Measurements from ENCODE around the gene SEC14L2.

- TF ChIP-seq, protein P1, sequence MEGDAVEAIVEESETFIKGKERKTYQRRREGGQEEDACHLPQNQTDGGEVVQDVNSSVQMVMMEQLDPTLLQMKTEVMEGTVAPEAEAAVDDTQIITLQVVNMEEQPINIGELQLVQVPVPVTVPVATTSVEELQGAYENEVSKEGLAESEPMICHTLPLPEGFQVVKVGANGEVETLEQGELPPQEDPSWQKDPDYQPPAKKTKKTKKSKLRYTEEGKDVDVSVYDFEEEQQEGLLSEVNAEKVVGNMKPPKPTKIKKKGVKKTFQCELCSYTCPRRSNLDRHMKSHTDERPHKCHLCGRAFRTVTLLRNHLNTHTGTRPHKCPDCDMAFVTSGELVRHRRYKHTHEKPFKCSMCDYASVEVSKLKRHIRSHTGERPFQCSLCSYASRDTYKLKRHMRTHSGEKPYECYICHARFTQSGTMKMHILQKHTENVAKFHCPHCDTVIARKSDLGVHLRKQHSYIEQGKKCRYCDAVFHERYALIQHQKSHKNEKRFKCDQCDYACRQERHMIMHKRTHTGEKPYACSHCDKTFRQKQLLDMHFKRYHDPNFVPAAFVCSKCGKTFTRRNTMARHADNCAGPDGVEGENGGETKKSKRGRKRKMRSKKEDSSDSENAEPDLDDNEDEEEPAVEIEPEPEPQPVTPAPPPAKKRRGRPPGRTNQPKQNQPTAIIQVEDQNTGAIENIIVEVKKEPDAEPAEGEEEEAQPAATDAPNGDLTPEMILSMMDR (IDR thresholded peaks at IDR 0.05): no peak
- no peak for TF ChIP-seq POLR2A (IDR thresholded peaks at IDR 0.05)
These were observed 50.8 kb downstream of the SEC14L2 start for GRCh38 chr22:30447656-30448055.
